ENCODE results near the gene GCLM. TPM values are rescaled to one million over a fixed set of nuclear protein-coding genes. Genes with fewer than 3 reads are reported as not detected.

GCLM gene
- total and polyA plus RNA-seq, 9 donors, result 3.1 to 18.4 (median 10.4) TPM

- WGBS, 3 donors, result 73 to 88% (median 85%) methylated on average over 3 of the region's 3 CpGs
- DNase-seq, result no peak
- H3K27me3 ChIP-seq, result no peaks in the 10 kb centered on the region
- no peaks in the 10 kb centered on the region for H3K9me3 ChIP-seq
- TF ChIP-seq POLR2A (IDR thresholded peaks at IDR 0.05) (no peak), EP300 (IDR thresholded peaks at IDR 0.05) (no peak)
- TF ChIP-seq, protein P1, sequence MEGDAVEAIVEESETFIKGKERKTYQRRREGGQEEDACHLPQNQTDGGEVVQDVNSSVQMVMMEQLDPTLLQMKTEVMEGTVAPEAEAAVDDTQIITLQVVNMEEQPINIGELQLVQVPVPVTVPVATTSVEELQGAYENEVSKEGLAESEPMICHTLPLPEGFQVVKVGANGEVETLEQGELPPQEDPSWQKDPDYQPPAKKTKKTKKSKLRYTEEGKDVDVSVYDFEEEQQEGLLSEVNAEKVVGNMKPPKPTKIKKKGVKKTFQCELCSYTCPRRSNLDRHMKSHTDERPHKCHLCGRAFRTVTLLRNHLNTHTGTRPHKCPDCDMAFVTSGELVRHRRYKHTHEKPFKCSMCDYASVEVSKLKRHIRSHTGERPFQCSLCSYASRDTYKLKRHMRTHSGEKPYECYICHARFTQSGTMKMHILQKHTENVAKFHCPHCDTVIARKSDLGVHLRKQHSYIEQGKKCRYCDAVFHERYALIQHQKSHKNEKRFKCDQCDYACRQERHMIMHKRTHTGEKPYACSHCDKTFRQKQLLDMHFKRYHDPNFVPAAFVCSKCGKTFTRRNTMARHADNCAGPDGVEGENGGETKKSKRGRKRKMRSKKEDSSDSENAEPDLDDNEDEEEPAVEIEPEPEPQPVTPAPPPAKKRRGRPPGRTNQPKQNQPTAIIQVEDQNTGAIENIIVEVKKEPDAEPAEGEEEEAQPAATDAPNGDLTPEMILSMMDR (IDR thresholded peaks at IDR 0.05), result no peak
- no peaks in the 10 kb centered on the region for H3K4me1 ChIP-seq (ENCODE audit: insufficient read depth)
- intact Hi-C loops (cut with DNase I), result no loop called here
- H3K36me3 ChIP-seq, result no peaks in the 10 kb centered on the region
- H3K27ac ChIP-seq, result no peak overlapping the region
- no peak overlapping the region for H3K4me3 ChIP-seq
These were observed 2.8 kb downstream of the GCLM start for GRCh38 chr1:93906480-93906879.

GRCh38 chr1:93905734-93906133 is 3.5 kb downstream of the GCLM start:
- H3K27ac ChIP-seq, result no peak overlapping the region
- H3K9me3 ChIP-seq, result no peaks in the 10 kb centered on the region
- whole genome bisulfite sequencing, 3 donors, result 67 to 84% (median 71%) methylated on average over 2 of the region's 2 CpGs
- H3K27me3 ChIP-seq, result no peaks in the 10 kb centered on the region
- H3K36me3 ChIP-seq, result no peaks in the 10 kb centered on the region
- H3K4me1 ChIP-seq (ENCODE audit: insufficient read depth), result no peaks in the 10 kb centered on the region
- intact Hi-C loops (cut with DNase I), result no loop called here
- no peak for DNase-seq
- TF ChIP-seq EP300 (IDR thresholded peaks at IDR 0.05) (no peak), POLR2A (IDR thresholded peaks at IDR 0.05) (no peak)
- TF ChIP-seq, protein P1 (IDR thresholded peaks at IDR 0.05), result no peak
- no peak overlapping the region for H3K4me3 ChIP-seq

- Histone ChIP-seq H3K9me3 (no peaks in the 10 kb centered on the region), H3K4me3 (no peak overlapping the region), H3K27ac (no peak overlapping the region), H3K27me3 (no peaks in the 10 kb centered on the region), H3K4me1 (ENCODE audit: insufficient read depth) (no peaks in the 10 kb centered on the region), H3K36me3 (no peaks in the 10 kb centered on the region)
- 67 to 93% (median 74%) methylated on average over 1 of the region's 1 CpG for WGBS, 3 donors
- no peak for TF ChIP-seq POLR2A (IDR thresholded peaks at IDR 0.05)
- intact Hi-C loops (cut with DNase I), result no loop called here
- no peak for DNase-seq
These were observed 4.2 kb downstream of the GCLM start for GRCh38 chr1:93905051-93905450.

DNA sequence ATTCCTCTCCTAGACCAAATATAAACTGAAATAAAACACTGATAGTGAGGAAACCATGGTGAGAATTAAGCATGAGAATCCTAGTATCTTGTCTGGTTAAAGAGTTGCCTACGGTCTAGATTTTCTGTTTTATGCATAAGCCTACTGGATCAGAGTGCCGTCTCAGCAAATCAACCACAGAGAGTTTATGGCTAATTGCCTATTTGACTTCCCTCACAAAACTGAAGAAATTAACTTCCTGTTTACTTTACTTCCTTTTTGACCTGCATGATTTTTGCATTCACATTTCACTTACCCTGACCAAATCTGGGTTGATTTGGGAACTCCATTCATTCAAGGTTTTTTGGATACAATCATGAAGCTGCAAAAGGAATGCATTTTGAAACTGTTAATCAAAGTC is 5.0 kb downstream of the GCLM start:
- Histone ChIP-seq H3K27ac (no peak overlapping the region), H3K36me3 (no peaks in the 10 kb centered on the region), H3K4me3 (no peak overlapping the region), H3K4me1 (ENCODE audit: insufficient read depth) (no peaks in the 10 kb centered on the region), H3K27me3 (no peaks in the 10 kb centered on the region), H3K9me3 (no peaks in the 10 kb centered on the region)
- intact Hi-C loops (cut with DNase I), result no loop called here
- no peak for DNase-seq
- WGBS, 3 donors, result 26 to 62% (median 58%) methylated on average over 2 of the region's 2 CpGs
- TF ChIP-seq, protein P1 (IDR thresholded peaks at IDR 0.05), result no peak
- TF ChIP-seq POLR2A (IDR thresholded peaks at IDR 0.05) (no peak), EP300 (IDR thresholded peaks at IDR 0.05) (no peak)

- intact Hi-C loops (cut with DNase I), result no loop called here
- no peaks in the 10 kb centered on the region for H3K27me3 ChIP-seq
- no peaks in the 10 kb centered on the region for H3K36me3 ChIP-seq
- no peaks in the 10 kb centered on the region for H3K4me1 ChIP-seq (ENCODE audit: insufficient read depth)
- DNase-seq, result no peak
- no peak overlapping the region for H3K4me3 ChIP-seq
- WGBS, 3 donors, result 96 to 99% (median 97%) methylated on average over 3 of the region's 3 CpGs
- no peak for TF ChIP-seq POLR2A (IDR thresholded peaks at IDR 0.05)
- TF ChIP-seq, protein P1 (IDR thresholded peaks at IDR 0.05), result no peak
- TF ChIP-seq EP300 (IDR thresholded peaks at IDR 0.05), result no peak
- H3K9me3 ChIP-seq, result no peaks in the 10 kb centered on the region
- no peak overlapping the region for H3K27ac ChIP-seq
These were observed 8.3 kb downstream of the GCLM start for GRCh38 chr1:93900723-93901504.
